K562 (cell line): ENCODE results near the gene MSH2.

Experiments
- CEBPB ChIP-seq: fragments of 450-650 bp; IDR thresholded peaks from 2 replicates; pipeline ENCODE4 v1.6.1; 2016; ENCODE audit warnings: missing genetic modification characterization, missing compliant biosample characterization
- DPF2 ChIP-seq: fragments of 450-650 bp; IDR thresholded peaks from 2 replicates; pipeline ENCODE4 v1.6.1; 2016
- PCBP2 ChIP-seq: fragments of 200-400 bp; formaldehyde crosslinking; IDR thresholded peaks from 2 replicates; pipeline ENCODE4 v1.6.1; 2018; ENCODE audit warnings: low read length, low read depth, mild to moderate bottlenecking, moderate library complexity; ENCODE audit not compliant: poor library complexity, severe bottlenecking
- ZNF384 ChIP-seq: IDR thresholded peaks from 2 replicates; pipeline ENCODE4 v1.6.1; 2012; ENCODE audit warnings: low read depth, low read length, improper control_type of control experiment

DNA sequence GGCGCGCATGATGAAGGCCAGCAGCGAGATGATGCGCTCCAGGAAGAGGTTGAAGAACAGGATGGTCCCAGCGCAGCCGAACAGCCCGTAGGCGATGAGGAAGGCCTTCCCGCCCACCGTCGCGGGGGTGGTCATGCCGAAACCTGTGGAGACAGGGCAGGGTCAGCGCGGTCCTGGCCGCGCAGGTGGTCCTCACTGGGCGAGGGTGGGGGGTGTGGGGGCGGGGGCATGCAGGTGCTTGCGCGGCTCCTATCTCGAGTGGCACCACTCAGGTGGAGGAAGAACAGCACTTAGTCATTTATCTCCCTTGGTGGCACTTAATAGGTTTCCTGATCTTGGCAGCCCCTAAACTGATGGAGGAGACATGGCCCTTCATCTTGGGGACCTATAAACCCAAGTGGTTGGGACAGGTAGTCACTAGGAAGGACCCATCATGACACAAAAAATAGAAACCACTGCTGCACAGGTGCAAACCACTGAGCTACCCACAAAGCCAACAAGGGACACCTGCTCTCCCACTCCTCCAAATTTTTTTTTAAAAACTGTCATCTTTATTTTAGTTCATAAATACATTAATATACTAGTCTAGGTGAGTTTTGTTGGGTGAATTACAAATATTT is 118.8 kb downstream of the MSH2 start:
- no peak for TF ChIP-seq ZNF384
- no peak for TF ChIP-seq DPF2
- no peak for TF ChIP-seq PCBP2
- no peak for TF ChIP-seq CEBPB (tag)
